GM12864 (cell line): ENCODE results near the gene GPRC5A.

Source experiments
- DNase-seq: peaks from one replicate; pipeline ENCODE4 v3.0.0-alpha.2; 2011; ENCODE audit warnings: low read depth
- H3K4me3 ChIP-seq: 2 replicates; pipeline ENCODE4 v1.5.1; 2011; ENCODE audit warnings: mild to moderate bottlenecking, low read depth, low read length, control low read depth
- CTCF ChIP-seq: IDR thresholded peaks from 2 replicates; pipeline ENCODE4 v1.5.1; 2011; ENCODE audit warnings: low read depth, mild to moderate bottlenecking, moderate library complexity, low read length, control low read depth, inconsistent platforms; ENCODE audit errors: missing control alignments

Gene GPRC5A

GRCh38 chr12:12919666-12920435 is 28.5 kb downstream of the GPRC5A start:
- no peak for TF ChIP-seq CTCF
- no peak overlapping the region for H3K4me3 ChIP-seq
- no peak for DNase-seq

DNA sequence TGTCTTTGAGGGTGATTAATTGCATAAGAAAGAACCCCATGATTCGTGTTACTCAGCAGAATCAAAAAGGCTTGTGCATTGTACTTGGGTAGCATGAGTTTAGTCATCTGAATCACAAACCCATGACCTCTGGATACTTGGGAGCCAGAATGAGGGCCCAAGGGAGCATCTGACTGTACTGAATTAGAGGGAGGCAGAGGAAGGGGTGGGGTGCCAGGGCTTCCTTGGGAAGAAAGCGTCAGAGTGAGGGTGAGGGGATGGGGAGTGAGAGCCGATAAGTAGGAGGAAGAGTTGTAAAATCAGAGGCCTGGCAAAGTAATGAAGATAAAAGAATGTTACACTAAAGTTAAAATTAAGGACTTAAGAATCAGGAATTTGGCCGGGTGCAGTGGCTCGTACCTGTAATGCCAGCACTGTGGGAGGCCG is 30.8 kb downstream of the GPRC5A start:
- TF ChIP-seq CTCF: no peak
- DNase-seq: no peak
- no peak overlapping the region for H3K4me3 ChIP-seq

- DNase-seq: no peak
- H3K4me3 ChIP-seq: no peak overlapping the region
- no peak for TF ChIP-seq CTCF
Measured at GRCh38 chr12:12922978-12923377, 31.6 kb downstream of the GPRC5A start.

GRCh38 chr12:12924169-12924568 is 32.8 kb downstream of the GPRC5A start:
- DNase-seq: no peak
- TF ChIP-seq CTCF: no peak
- no peak overlapping the region for H3K4me3 ChIP-seq

GRCh38 chr12:12925388-12925787 is 34.0 kb downstream of the GPRC5A start:
- DNase-seq: no peak
- no peak for TF ChIP-seq CTCF
- H3K4me3 ChIP-seq: no peak overlapping the region

GRCh38 chr12:12926571-12927071 is 35.3 kb downstream of the GPRC5A start:
- no peak for DNase-seq
- TF ChIP-seq CTCF: no peak
- no peak overlapping the region for H3K4me3 ChIP-seq
